Stimulated activated CD4-positive, alpha-beta T cell treated with anti-CD3 and anti-CD28 coated beads, TNF-alpha, amount 100 ng/mL, for 24 hours (primary cell): ENCODE data around the gene ZNF785.
"Not testable (repeated sequence)": the region's sequence is repeated elsewhere in the genome, so short reads cannot be mapped to it uniquely, and the experiment has no call there.

Experiments
- DNase-seq, 3 experiments: peaks; one replicate each; pipeline ENCODE4 v3.0.0-alpha.2; 2020; ENCODE audit warnings: low read depth in 3 of 3

ZNF785 gene

DNA sequence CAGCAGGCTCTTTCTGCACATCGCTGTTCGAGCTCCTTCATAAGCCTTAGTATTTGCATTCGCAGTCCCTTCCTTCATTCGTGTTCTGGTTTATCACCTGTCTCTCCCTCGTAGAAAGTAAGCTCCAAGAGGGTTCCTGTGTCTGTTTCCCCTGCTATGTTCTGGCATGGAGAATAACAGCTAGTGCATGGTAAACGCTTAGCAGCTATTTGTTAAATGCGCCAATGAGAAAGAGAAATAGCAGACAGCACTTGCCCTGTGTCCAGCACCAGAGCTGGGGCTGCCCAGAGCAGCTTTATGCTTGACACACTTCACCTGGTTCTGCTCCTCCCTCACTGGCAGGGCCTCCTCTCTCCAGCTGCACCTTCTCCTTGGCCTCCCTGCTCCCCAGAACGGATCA is 19.5 kb downstream of the ZNF785 start:
- no peak for DNase-seq

- DNase-seq, result no peak
Measured at GRCh38 chr16:30565526-30565925, 20.0 kb downstream of the ZNF785 start.

DNA sequence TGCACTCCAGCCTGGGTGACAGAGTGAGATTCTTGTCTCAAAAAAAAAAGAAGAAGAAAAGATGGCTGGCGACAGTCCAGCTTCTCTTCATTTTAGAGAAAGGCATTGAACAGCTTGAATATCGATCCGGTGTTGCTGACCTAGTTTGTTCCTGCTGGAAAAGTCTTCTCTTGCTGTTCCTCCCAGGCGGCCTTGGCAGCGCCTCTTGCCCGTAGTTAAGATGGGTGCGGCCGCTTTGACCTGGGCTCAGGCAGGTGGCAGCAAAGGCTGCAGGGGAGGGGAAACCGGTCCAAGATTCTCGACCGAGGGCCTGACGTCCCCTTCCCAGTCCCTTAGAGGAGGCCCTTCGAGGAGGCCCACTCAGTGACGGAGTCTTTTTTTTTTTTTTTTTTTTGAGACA is 23.5 kb downstream of the ZNF785 start:
- DNase-seq, result no peak

DNA sequence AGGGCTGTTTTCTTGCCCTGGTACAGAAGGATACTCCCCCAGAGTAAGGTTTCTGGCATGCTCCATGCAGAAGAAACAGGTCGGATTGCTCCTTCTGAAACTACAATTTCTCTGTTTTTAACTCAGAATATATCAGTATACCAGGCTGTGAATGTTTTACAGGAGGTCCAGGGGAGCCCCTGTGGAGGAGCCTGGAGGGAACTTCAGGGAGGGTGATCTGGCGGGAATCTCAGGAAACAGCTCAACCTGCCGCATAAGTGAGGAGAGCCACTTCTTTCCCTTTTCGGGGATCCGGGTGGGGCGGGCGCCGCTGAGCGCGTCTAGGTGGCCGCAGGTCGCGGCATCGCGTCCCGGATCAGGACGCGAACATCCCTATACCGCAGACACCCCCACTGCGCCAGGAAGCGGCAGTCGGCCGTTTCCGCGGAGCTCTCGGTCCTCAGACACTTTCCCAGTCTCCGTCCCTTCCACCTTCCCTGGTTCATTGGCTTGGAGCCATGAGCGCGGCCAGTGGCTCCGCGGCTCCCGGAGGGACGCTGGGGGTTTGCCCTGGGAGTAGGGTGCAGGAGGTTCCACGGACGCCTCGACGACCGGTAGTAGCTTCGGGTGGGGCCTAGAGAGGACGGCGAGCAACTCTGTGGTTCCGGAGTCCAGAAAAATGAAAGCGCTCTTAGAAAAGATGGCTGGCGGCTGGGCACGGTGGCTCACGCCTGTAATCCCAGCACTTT is 24.2 kb downstream of the ZNF785 start:
- no peak for DNase-seq

DNA sequence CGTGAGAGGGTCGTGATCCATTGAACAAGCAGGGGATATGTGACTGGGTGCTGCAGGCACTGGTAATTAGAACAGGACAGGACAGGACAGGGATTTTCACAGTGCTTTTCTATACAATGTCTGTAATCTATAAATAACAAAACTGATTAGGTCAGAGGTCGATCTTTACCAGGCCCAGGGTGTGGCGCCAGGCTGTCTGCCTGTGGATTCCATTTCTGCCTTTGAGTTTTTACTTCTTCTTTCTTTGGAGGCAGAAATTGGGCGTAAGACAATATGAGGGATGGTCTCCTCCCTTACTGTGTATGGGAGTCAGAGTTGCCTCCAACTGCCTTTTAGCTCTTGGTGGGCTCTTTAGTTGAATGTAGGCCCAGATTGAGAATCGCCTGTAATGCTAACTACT is 25.8 kb downstream of the ZNF785 start:
- no peak for DNase-seq

- no peak for DNase-seq
Measured at GRCh38 chr16:30558789-30559377, 26.6 kb downstream of the ZNF785 start.

GRCh38 chr16:30557957-30558788 is 27.3 kb downstream of the ZNF785 start, which contains the start of gene ZNF764:
ZNF764 (minus strand) TSS chr16:30558374; CDS start chr16:30558182, 192 bp downstream.
- DNase-seq, result peak; percentile 91 to 97 (median 95)

DNA sequence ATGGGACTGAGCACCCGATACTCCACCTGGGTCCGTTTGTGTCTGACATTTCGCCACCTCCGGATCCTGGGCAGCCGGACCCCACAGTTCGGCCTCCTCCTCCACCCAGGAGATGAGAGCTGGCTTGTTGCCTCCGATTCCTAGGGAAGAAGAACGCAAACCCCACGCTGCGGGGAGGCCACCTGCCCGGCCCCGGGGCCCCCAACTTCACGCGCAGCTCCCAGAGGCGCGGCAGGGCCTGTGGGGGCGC is 27.9 kb downstream of the ZNF785 start:
- no peak for DNase-seq

GRCh38 chr16:30556125-30556473 is 29.4 kb downstream of the ZNF785 start:
- no peak for DNase-seq

DNA sequence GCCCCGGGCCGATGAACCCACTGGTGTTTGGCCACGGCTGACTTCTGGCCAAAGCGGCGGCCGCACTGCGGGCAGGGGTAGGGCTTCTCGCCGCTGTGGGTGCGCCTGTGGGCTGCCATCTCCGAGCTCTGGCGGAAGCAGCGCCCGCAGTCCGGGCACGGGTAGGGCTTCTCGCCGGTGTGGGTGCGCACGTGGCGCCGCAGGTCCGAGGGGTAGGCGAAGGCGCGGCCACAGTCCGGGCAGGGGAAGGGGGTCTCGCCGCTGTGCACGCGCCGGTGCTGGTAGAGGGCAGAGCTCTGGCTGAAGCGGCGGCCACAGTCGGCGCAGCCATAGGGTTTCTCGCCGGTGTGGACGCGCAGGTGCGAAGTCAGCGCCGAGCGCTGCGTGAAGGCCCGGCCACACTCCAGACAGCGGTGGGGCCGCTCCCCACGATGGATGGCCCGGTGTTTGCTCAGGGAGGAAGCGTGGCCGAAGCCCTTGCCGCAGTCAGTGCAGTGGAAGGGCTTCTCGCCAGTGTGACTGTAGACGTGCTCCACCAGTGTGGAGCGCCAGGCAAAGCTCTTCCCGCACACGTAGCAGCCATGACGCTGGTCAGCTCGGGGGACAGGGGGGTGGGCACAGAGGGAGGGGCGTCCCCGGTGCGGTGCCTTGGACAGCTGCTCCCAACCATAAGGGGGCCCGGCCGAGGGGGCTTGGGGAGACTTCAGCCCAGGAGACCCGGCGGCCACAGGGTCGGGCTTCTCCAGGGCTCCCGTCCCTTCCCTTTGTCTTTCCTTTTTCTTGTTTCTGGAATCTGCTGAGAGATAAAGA is 30.0 kb downstream of the ZNF785 start:
- DNase-seq, result no peak

DNA sequence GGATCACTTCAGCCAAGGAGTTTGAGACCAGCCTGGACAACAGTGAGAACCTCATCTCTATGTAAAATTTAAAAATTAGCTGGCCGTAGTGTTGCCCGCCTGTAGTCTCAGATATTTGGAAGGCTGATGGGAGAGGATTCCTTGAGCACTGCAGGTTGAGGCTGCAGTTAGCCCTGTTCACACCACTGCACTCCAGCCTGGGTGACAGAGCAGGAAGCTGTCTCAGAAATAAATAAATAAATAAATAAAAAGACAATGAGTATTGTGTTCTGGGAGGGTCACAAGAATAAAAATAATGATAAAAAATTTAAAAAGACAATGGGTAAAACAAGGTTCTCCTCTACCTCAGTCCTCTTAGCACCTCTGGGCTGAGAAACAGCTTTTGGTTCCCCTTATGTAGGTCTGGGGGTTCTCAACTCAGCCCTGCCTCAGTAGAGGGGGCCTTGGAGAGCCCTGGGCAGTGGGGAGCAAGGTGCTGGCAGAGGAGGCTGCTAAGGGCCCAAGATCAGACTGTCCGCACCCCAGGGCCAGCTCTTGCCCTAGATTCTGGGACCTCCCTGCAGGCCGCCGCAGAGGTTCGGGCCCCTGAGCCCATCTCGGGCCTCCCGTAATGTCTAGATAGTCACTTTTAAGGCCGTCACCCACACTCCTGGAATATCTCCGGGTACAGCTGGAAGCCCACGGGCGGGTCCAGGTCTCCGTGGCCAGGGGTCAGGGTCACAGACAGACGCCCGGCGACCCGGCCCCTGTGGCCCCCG is 30.8 kb downstream of the ZNF785 start:
- DNase-seq, result no peak

- DNase-seq, result no peak
Measured at GRCh38 chr16:30553393-30553899, 32.1 kb downstream of the ZNF785 start.

DNA sequence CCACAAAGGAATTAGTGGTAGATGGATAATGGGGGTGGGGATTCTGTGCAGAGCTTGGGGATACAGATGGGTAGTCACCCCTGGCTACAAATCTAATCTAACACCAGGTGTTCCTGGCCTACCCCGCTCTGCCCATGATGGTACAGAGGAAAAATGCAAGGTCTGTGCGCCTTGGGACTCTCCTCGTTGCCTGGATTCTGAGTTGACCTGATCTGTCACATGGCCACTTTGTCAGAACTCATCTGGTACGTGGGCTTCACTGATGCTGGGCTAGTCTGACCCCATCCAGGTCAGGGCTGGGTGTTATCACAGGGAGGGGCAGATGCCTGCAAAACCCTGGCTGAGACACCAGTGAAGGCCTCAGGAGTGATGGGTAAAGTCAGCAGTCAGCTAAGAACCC is 32.5 kb downstream of the ZNF785 start:
- no peak for DNase-seq

GRCh38 chr16:30551781-30552180 is 33.7 kb downstream of the ZNF785 start:
- DNase-seq, result peak in 1 of 3 experiments; percentile 64

DNA sequence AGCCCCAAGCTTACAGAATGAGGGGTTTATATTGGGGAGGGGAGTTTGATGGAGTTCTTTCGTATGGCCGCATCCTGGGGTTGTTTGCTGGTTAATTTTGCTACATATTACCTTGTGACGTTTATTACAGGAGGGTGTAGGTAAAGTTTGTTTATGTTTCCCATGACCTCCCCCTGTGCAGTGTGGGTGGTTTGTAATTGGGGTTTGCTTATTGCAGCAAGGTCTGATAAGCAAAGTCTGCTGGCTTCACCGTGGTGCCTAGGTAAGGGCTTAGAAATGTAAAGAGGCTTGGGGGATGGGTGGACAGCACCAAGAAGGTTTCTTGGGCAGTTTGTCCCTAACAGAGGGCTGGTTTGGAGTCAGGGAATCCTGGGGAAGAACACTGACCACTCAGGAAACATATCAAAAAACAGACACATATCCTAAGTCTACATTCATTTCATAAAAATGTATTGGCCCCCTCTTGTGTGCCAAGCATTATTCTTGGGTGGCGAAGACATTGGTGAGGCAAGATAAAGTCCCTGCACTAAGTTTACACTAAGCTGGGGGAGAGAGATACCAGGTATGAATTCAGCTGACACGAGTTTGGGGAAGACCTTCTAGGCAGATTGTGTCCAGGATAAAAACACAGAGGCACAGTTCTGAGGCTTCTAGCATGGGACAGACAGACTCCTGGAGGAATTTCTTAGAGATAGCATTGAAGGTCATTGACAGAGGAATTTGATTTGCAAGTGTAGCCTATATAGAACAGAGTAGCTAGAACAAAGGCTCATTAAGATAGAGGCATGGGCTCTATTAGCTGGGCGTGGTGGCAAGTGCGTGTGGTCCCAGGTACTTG is 36.9 kb downstream of the ZNF785 start:
- DNase-seq, result no peak

DNA sequence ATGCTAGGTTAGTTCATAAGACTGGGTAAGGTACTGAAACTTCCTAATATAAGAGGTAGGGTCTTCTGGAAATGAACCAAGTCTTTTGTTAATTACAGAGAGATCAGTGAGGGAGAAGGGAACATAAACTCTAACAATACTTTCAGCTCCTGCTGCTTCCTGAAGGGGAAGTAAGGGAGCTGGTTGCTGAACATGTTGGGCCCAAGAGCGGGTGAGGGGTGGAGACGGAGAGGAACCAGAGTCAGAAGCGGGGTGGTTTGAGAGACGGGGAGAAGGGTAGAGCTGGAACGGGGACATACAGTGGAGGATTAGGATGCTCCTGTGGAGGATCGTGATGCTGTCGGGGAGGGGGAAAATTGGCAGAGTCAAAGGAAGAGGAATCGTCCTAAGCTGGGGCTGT is 39.4 kb downstream of the ZNF785 start:
- DNase-seq, result no peak

DNA sequence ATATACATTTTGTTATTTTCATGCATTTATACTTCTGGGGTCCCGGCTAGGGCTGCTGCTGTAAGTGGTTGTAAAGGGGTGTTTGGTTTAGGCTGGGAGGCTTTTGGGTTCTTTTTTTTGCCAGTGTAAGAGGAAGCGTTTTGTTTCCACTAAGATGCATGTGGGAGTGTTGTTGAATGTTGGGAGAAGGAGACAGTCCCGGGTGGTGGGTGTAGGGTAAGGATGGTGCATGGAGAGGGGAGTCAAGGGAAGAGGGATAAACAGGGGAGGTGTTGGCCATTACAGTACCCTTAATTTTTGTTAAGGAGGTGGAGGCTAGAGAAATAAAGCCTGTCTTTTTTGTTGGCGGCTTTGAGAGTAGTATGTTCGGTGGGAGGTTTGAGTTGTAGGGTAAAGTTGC is 42.4 kb downstream of the ZNF785 start:
- DNase-seq, result no peak

GRCh38 chr16:30541502-30542329 is 43.8 kb downstream of the ZNF785 start:
- DNase-seq, result no peak

- DNase-seq, result not testable (repeated sequence)
Measured at GRCh38 chr16:30540916-30541464, 44.5 kb downstream of the ZNF785 start.
